H1 (cell line): Measurements from ENCODE around the gene ATP10D. TPM values are rescaled to one million over a fixed set of nuclear protein-coding genes. Genes with fewer than 3 reads are reported as not detected.

Experiments
- CTCF ChIA-PET: fragments of 300-600 bp; sonication (Branson Sonifier 250); formaldehyde crosslinking; loops from one replicate; lab custom pipeline; 2021; ENCODE audit not compliant: partially characterized antibody; lab: Charles Lee
- POLR2A ChIA-PET: fragments of 300-600 bp; sonication (Branson Sonifier 250); formaldehyde crosslinking; loops from one replicate; lab custom pipeline; 2021; ENCODE audit warnings: inconsistent platforms; ENCODE audit not compliant: partially characterized antibody; lab: Charles Lee
- DNase-seq, 2 experiments: peaks; one replicate each; pipeline versions ENCODE4 v3.0.0 to v3.0.0-alpha.2; 2010 to 2022; ENCODE audit warnings: low spot score in 2 of 2, low read depth in 1 of 2, mixed read lengths in 1 of 2
- FAIRE-seq: peaks from 2 replicates; lab custom pipeline; 2011; peaks lifted over from hg19 to GRCh38; lab: Jason Lieb, UNC
- H2AFZ ChIP-seq: 2 replicates; pipeline ENCODE4 v1.8.1; 2012; ENCODE audit warnings: low read length, inconsistent platforms
- H2AK5ac ChIP-seq: 2 replicates; pipeline ENCODE4 v1.6.1; 2013; ENCODE audit warnings: low read depth, low read length
- H2BK120ac ChIP-seq: replicated peaks from 2 replicates; pipeline ENCODE3; 2013; ENCODE audit warnings: low read depth, low read length, inconsistent platforms
- H2BK12ac ChIP-seq: 2 replicates; pipeline ENCODE4 v1.6.1; 2013; ENCODE audit warnings: low read depth, low read length
- H2BK15ac ChIP-seq: 2 replicates; pipeline ENCODE4 v1.6.1; 2013; ENCODE audit warnings: low read length
- H2BK20ac ChIP-seq: 2 replicates; pipeline ENCODE4 v1.6.1; 2013; ENCODE audit warnings: low read length
- H2BK5ac ChIP-seq: 2 replicates; pipeline ENCODE4 v1.6.1; 2013; ENCODE audit warnings: low read depth, low read length
- H3K14ac ChIP-seq: 2 replicates; pipeline ENCODE4 v1.6.1; 2013; ENCODE audit warnings: inconsistent platforms; ENCODE audit not compliant: insufficient read length
- H3K18ac ChIP-seq: 2 replicates; pipeline ENCODE4 v1.6.1; 2013; ENCODE audit warnings: low read length; ENCODE audit errors: extremely low read depth
- H3K23ac ChIP-seq: 2 replicates; pipeline ENCODE4 v1.6.1; 2013; ENCODE audit warnings: inconsistent platforms; ENCODE audit not compliant: insufficient read length
- H3K23me2 ChIP-seq: 2 replicates; pipeline ENCODE4 v1.6.1; 2013; ENCODE audit warnings: low read depth, low read length
- H3K27ac ChIP-seq: 2 replicates; pipeline ENCODE4 v1.6.1; 2011; ENCODE audit warnings: low read depth, low read length, inconsistent platforms
- H3K27me3 ChIP-seq, 4 experiments: replicated peaks in 1 of 4; 1 replicate in 1 of 4; 2 replicates in 3 of 4; pipeline versions ENCODE4 v1.6.1 to v1.8.1; 2011 to 2013; ENCODE audit warnings: low read length in 3 of 4, mild to moderate bottlenecking in 3 of 4, inconsistent platforms in 2 of 4, mixed read lengths in 2 of 4, moderate library complexity in 1 of 4; ENCODE audit not compliant: control insufficient read depth in 3 of 4, insufficient read depth in 3 of 4; ENCODE audit errors: extremely low read depth in 1 of 4
- H3K36me3 ChIP-seq, 4 experiments: 2 replicates each; pipeline versions ENCODE4 v1.6.1 to v1.8.1; 2011 to 2013; ENCODE audit warnings: mild to moderate bottlenecking in 4 of 4, low read length in 3 of 4, moderate library complexity in 2 of 4, control low read depth in 1 of 4, inconsistent platforms in 1 of 4; ENCODE audit not compliant: insufficient read depth in 4 of 4, control insufficient read depth in 2 of 4
- H3K4ac ChIP-seq: replicated peaks from 2 replicates; pipeline ENCODE3; 2013; ENCODE audit warnings: low read length, low read depth, mixed read lengths, inconsistent platforms; ENCODE audit not compliant: insufficient read length
- H3K4me1 ChIP-seq, 4 experiments: replicated peaks in 1 of 4; 1 replicate in 1 of 4; 2 replicates in 3 of 4; pipeline versions ENCODE4 v1.6.1 to v1.8.1; 2011 to 2013; ENCODE audit warnings: low read length in 3 of 4, inconsistent platforms in 2 of 4, mixed read lengths in 1 of 4; ENCODE audit not compliant: insufficient read depth in 4 of 4, control insufficient read depth in 3 of 4
- H3K4me2 ChIP-seq, 2 experiments: 2 replicates each; pipeline versions ENCODE4 v1.6.1 to v1.8.1; 2011 to 2013; ENCODE audit warnings: low read depth in 2 of 2, low read length in 2 of 2, control low read depth in 1 of 2, inconsistent platforms in 1 of 2, mild to moderate bottlenecking in 1 of 2; ENCODE audit not compliant: insufficient read depth in 1 of 2
- H3K4me3 ChIP-seq, 4 experiments: fragments of 200-600, 300-600 bp in 1 of 4; sonication (generic), shearing (Covaris generic), sonication (Bioruptor Twin) in 1 of 4; 2 replicates each; pipeline versions ENCODE4 v1.5.1 to v1.8.1; 2011 to 2016; ENCODE audit warnings: low read length in 4 of 4, low read depth in 3 of 4, control low read depth in 2 of 4, inconsistent platforms in 2 of 4, mild to moderate bottlenecking in 2 of 4, mixed read lengths in 1 of 4, moderate library complexity in 1 of 4; ENCODE audit not compliant: insufficient read depth in 2 of 4; ENCODE audit errors: extremely low read depth in 1 of 4
- H3K56ac ChIP-seq: replicated peaks from 2 replicates; pipeline ENCODE3; 2013; ENCODE audit warnings: low read depth, mild to moderate bottlenecking, mixed read lengths, low read length, inconsistent platforms; ENCODE audit not compliant: insufficient read length
- H3K79me1 ChIP-seq: 2 replicates; pipeline ENCODE4 v1.6.1; 2013; ENCODE audit warnings: low read depth, low read length, control low read depth
- H3K79me2 ChIP-seq, 2 experiments: 2 replicates each; pipeline versions ENCODE4 v1.6.1 to v1.8.1; 2012 to 2013; ENCODE audit warnings: low read length in 2 of 2, mild to moderate bottlenecking in 2 of 2, inconsistent platforms in 1 of 2; ENCODE audit not compliant: insufficient read depth in 2 of 2, control insufficient read depth in 1 of 2
- H3K9ac ChIP-seq, 4 experiments: replicated peaks in 1 of 4; 1 replicate in 1 of 4; 2 replicates in 3 of 4; pipeline versions ENCODE4 v1.6.1 to v1.8.1; 2011 to 2013; ENCODE audit warnings: low read depth in 3 of 4, low read length in 3 of 4, control low read depth in 2 of 4, mild to moderate bottlenecking in 2 of 4, moderate library complexity in 2 of 4, inconsistent platforms in 1 of 4; ENCODE audit errors: extremely low read depth in 1 of 4
- H3K9me3 ChIP-seq, 2 experiments: 2 replicates each; pipeline versions ENCODE4 v1.6.1 to v1.8.1; 2012 to 2013; ENCODE audit warnings: mild to moderate bottlenecking in 2 of 2, moderate library complexity in 2 of 2, control low read depth in 1 of 2, inconsistent platforms in 1 of 2, low read depth in 1 of 2, low read length in 1 of 2, mixed read lengths in 1 of 2; ENCODE audit not compliant: insufficient read depth in 2 of 2
- H4K20me1 ChIP-seq, 2 experiments: replicated peaks in 1 of 2; 2 replicates each; pipeline versions ENCODE3 to v1.8.1; 2011 to 2013; ENCODE audit warnings: inconsistent platforms in 2 of 2, low read length in 2 of 2, mild to moderate bottlenecking in 1 of 2; ENCODE audit not compliant: insufficient read depth in 2 of 2, control insufficient read depth in 1 of 2
- H4K5ac ChIP-seq: 2 replicates; pipeline ENCODE4 v1.6.1; 2013; ENCODE audit warnings: low read length, low read depth, mixed read lengths, inconsistent platforms; ENCODE audit not compliant: insufficient read length
- H4K8ac ChIP-seq: 2 replicates; pipeline ENCODE4 v1.8.0; 2013; ENCODE audit warnings: mild to moderate bottlenecking, moderate library complexity, low read length, inconsistent platforms; ENCODE audit not compliant: insufficient read depth; ENCODE audit errors: extremely low read depth
- H4K91ac ChIP-seq: replicated peaks from 2 replicates; pipeline ENCODE3; 2013; ENCODE audit warnings: low read length, mixed read lengths, inconsistent platforms; ENCODE audit not compliant: insufficient read length
- ASH2L ChIP-seq: fragments of 200-600, 300-600 bp; sonication (generic); IDR thresholded peaks from one replicate; pipeline ENCODE4 v1.7.1; 2017; ENCODE audit warnings: low read length
- BRCA1 ChIP-seq: IDR thresholded peaks from 2 replicates; pipeline ENCODE4 v1.6.1; 2012; ENCODE audit warnings: low read depth, low read length, improper control_type of control experiment
- CHD2 ChIP-seq: IDR thresholded peaks from 2 replicates; pipeline ENCODE4 v1.6.1; 2012; ENCODE audit warnings: low read length, improper control_type of control experiment
- CTBP2 ChIP-seq: IDR thresholded peaks from 2 replicates; pipeline ENCODE4 v1.7.0; 2011; ENCODE audit warnings: borderline replicate concordance, mild to moderate bottlenecking, moderate library complexity, mixed read lengths, low read length; ENCODE audit not compliant: insufficient read depth, insufficient read length
- CTCF ChIP-seq, 3 experiments: IDR thresholded peaks; 1 replicate in 2 of 3; 2 replicates in 1 of 3; pipeline versions ENCODE4 v1.5.1 to v1.6.1; 2011; ENCODE audit warnings: low read length in 3 of 3, mild to moderate bottlenecking in 3 of 3, inconsistent platforms in 2 of 3, low read depth in 1 of 3, moderate library complexity in 1 of 3; ENCODE audit not compliant: insufficient read depth in 1 of 3; ENCODE audit errors: control extremely low read depth in 1 of 3
- E2F6 ChIP-seq: IDR thresholded peaks from 2 replicates; pipeline ENCODE4 v1.6.1; 2012; ENCODE audit warnings: inconsistent platforms
- EP300 ChIP-seq, 2 experiments: IDR thresholded peaks; 1 replicate in 1 of 2; 2 replicates in 1 of 2; pipeline ENCODE4 v1.6.1; 2011 to 2012; ENCODE audit warnings: low read depth in 2 of 2, low read length in 2 of 2, mild to moderate bottlenecking in 2 of 2, borderline replicate concordance in 1 of 2, inconsistent platforms in 1 of 2, moderate library complexity in 1 of 2
- EZH2 ChIP-seq: fragments of 200-600 bp; sonication (generic); IDR thresholded peaks from 2 replicates; pipeline ENCODE4 v1.7.1; 2012; ENCODE audit warnings: low read depth, mild to moderate bottlenecking, moderate library complexity, low read length, inconsistent platforms; ENCODE audit not compliant: severe bottlenecking
- HDAC6 ChIP-seq: IDR thresholded peaks from one replicate; pipeline ENCODE4 v1.7.1; 2012; ENCODE audit warnings: low read depth, mild to moderate bottlenecking, inconsistent platforms, low read length, moderate library complexity
- YY1 ChIP-seq: IDR thresholded peaks from 2 replicates; pipeline ENCODE4 v1.6.1; 2011; ENCODE audit warnings: low read depth, mild to moderate bottlenecking, low read length
- ZNF274 ChIP-seq: IDR thresholded peaks from 2 replicates; pipeline ENCODE4 v1.7.0; 2012; ENCODE audit warnings: low read length, borderline replicate concordance; ENCODE audit errors: extremely low read depth
- WGBS, 2 experiments: shearing (Covaris generic) in 1 of 2; methylation state at CpG; one replicate each; pipeline versions ENCODE4 v1.1.6 to v1.1.7; 2013 to 2015; ENCODE audit warnings: low lambda C conversion rate in 2 of 2, mixed read lengths in 2 of 2, inconsistent platforms in 1 of 2, low coverage in 1 of 2, missing lambda C conversion rate in 1 of 2; ENCODE audit not compliant: insufficient replicate concordance in 2 of 2, insufficient coverage in 1 of 2, insufficient read length in 1 of 2; ENCODE audit errors: extremely low coverage in 1 of 2, missing lambda C conversion rate in 1 of 2; 5-methylcytosine and 5-hydroxymethylcytosine counted together
- polyA plus RNA-seq, 7 experiments: library from polyadenylated mRNA; depleted of rRNA in 3 of 7; stranded (reverse) in 5 of 7; unstranded in 2 of 7; fragments of >200 nt in 5 of 7; fragments of 200-250 nt in 2 of 7; gene quantifications; 1 replicate in 5 of 7; 2 replicates in 1 of 7; 4 replicates in 1 of 7; pipeline versions ENCODE4 v1.2.1 to v1.2.3, GENCODE V29; 2011 to 2013; ENCODE audit warnings: missing spikeins in 2 of 7, mixed read lengths in 2 of 7
- total RNA-seq: library from RNA; stranded (reverse); fragmentation: NEBNext Ultra II Directional; extraction: Animal tissue kit (Norgen Biotek cat#: 25700); gene quantifications from 2 replicates; pipeline ENCODE4 v1.2.1, GENCODE V29; 2021

ATP10D gene
- total and polyA plus RNA-seq, 2 of the 8 experiments (the other 6 are each of a cell fraction or from before 2014, with no cell fraction given): 2.9 to 5.9 TPM

DNA sequence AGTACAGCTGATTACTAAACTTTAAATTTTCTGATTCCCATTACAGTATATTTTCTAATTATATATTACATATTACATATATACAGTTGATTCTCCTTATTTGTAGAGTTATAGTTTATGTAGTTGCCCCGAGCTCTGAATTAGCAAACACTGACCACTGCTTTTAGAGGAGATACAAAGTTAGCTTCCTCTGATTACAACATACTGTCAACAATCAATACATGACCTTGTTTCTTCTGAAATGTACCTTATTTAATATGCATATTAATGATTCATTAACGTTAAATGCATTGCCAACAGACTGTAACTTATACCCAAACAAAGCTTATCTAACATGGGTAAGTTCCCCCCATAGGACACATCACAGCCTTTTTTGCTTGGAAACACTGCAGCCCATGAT lies 81.5 kb downstream of the ATP10D start:
- no peak overlapping the region for H3K4me2 ChIP-seq
- no peaks in the 10 kb centered on the region for H4K20me1 ChIP-seq
- H4K8ac ChIP-seq: no peak overlapping the region
- no peak overlapping the region for H3K4ac ChIP-seq
- H2BK12ac ChIP-seq: no peak overlapping the region
- H3K36me3 ChIP-seq: no peaks in the 10 kb centered on the region
- no peak overlapping the region for H2BK20ac ChIP-seq
- no peaks in the 10 kb centered on the region for H3K23me2 ChIP-seq
- no peak overlapping the region for H3K56ac ChIP-seq
- H3K9me3 ChIP-seq: no peaks in the 10 kb centered on the region
- no peak overlapping the region for H3K4me3 ChIP-seq
- CTCF ChIA-PET: interaction anchor here (1.4 kb wide), 1 partner anchor 174 kb away, joined by 3 read pairs; no protein-coding TSS in a partner anchor
- no peak overlapping the region for H3K9ac ChIP-seq
- H3K18ac ChIP-seq: no peak overlapping the region
- H2AFZ ChIP-seq: no peak overlapping the region
- DNase-seq: no peak
- POLR2A ChIA-PET: no interaction called here
- H2AK5ac ChIP-seq: no peak overlapping the region
- H3K79me2 ChIP-seq: no peaks in the 10 kb centered on the region
- no peak overlapping the region; the same call in 1 of the 2 replicates for H3K27ac ChIP-seq
- no peak overlapping the region for H2BK120ac ChIP-seq
- no peak overlapping the region for H4K5ac ChIP-seq
- no peak overlapping the region for H4K91ac ChIP-seq
- FAIRE-seq: no peak
- WGBS, 2 experiments: 88% methylated on average over 2 of the region's 2 CpGs; no CpG with 5 or more reads in 1 of the 2 experiments
- H2BK5ac ChIP-seq: no peak overlapping the region
- H3K79me1 ChIP-seq: no peaks in the 10 kb centered on the region
- H2BK15ac ChIP-seq: no peak overlapping the region
- H3K23ac ChIP-seq: no peak overlapping the region
- no peaks in the 10 kb centered on the region for H3K27me3 ChIP-seq
- H3K4me1 ChIP-seq: peaks cover 0 to 2% (median 0%) of the 10 kb centered on the region in 4 experiments; a peak in 1 of 7 replicates
- no peak overlapping the region for H3K14ac ChIP-seq
- TF ChIP-seq CTBP2: no peak
- TF ChIP-seq ASH2L: no peak
- no peak for TF ChIP-seq EZH2
- TF ChIP-seq YY1: no peak
- no peak for TF ChIP-seq CHD2
- no peak for TF ChIP-seq ZNF274
- TF ChIP-seq BRCA1: no peak
- no peak for TF ChIP-seq E2F6
- TF ChIP-seq EP300 (IDR thresholded peaks at IDR 0.05; ENCODE audit: borderline replicate concordance in 1 of 2, low read depth in 2 of 2, low read length in 2 of 2): no peak
- no peak for TF ChIP-seq CTCF (IDR thresholded peaks at IDR 0.05; ENCODE audit: control extremely low read depth in 1 of 3, insufficient read depth in 1 of 3, low read depth in 1 of 3, low read length in 3 of 3)
- TF ChIP-seq HDAC6: no peak
